Mucosa of descending colon (tissue), 3 donors: ENCODE results near the gene SNTA1. TPM values are rescaled to one million over a fixed set of nuclear protein-coding genes. Genes with fewer than 3 reads are reported as not detected.

ENCODE experiments used
- ATAC-seq: fragments of 200-7000 bp; cut with Tn5 transposase; one replicate; pipeline ENCODE4 v1.9.1; 2020; ENCODE audit warnings: mild to moderate bottlenecking, moderate library complexity
- DNase-seq, 3 donors: peaks; one replicate each; pipeline ENCODE4 v3.0.0-alpha.2; 2020
- H3K36me3 ChIP-seq: fragments of 200-600 bp; one replicate; pipeline ENCODE4 v1.8.0; 2021; ENCODE audit warnings: low read depth, mild to moderate bottlenecking
- H3K4me1 ChIP-seq: fragments of 200-600 bp; one replicate; pipeline ENCODE4 v1.8.0; 2021; ENCODE audit warnings: low read depth, mild to moderate bottlenecking
- H3K4me3 ChIP-seq: fragments of 200-600 bp; one replicate; pipeline ENCODE4 v1.8.0; 2021; ENCODE audit warnings: mild to moderate bottlenecking
- H3K9me3 ChIP-seq: fragments of 200-600 bp; one replicate; pipeline ENCODE4 v1.8.0; 2021; ENCODE audit warnings: mild to moderate bottlenecking
- CTCF ChIP-seq: fragments of 200-600 bp; IDR thresholded peaks from one replicate; pipeline ENCODE4 v1.8.0; 2022; ENCODE audit warnings: antibody characterized with exemption, mild to moderate bottlenecking
- intact Hi-C, 2 donors: fragments of 100-400 bp; cut with DNase I in 1 of 2; cut with micrococcal nuclease in 1 of 2; formaldehyde crosslinking; loops; one replicate each; pipeline versions ENCODE4 v1.11.0 to v1.11.1; 2022; cut with DNase I, micrococcal nuclease
- total RNA-seq, 3 donors: library from RNA; stranded (reverse); fragmentation: NEBNext Ultra II Directional in 2 of 3; extraction: Animal tissue kit (Norgen Biotek cat#: 25700) in 2 of 3; gene quantifications; one replicate each; pipeline versions ENCODE4 v1.2.1 to v1.2.4, GENCODE V29; 2021 to 2023
- donor health status: DM: no; HTN: no; CAD: no; lungs with moderate emphysema.
- donor health status: DM: no; HTN: no; CAD: no.
- donor health status: DM: no; HTN: yes; CAD: no.

The SNTA1 gene
- total RNA-seq, 3 donors from 2014 or later, result 2.3 to 17.2 (median 5.0) TPM

- Histone ChIP-seq H3K4me3 (no peak overlapping the region), H3K36me3 (no peaks in the 10 kb centered on the region), H3K4me1 (no peaks in the 10 kb centered on the region), H3K9me3 (no peaks in the 10 kb centered on the region)
- DNase-seq, result peak in 1 of 3 donors; percentile 41
- peak; percentile 61 for ATAC-seq
- intact Hi-C loops, result no loop called here
- TF ChIP-seq CTCF, result no peak
These were observed 20.3 kb downstream of the SNTA1 start for GRCh38 chr20:33423141-33423834.

GRCh38 chr20:33419140-33419974 lies 24.2 kb downstream of the SNTA1 start:
- intact Hi-C loops, result no loop called here
- DNase-seq (no peak), ATAC-seq (no peak)
- TF ChIP-seq CTCF, result no peak
- Histone ChIP-seq H3K36me3 (no peaks in the 10 kb centered on the region), H3K9me3 (no peaks in the 10 kb centered on the region), H3K4me3 (no peak overlapping the region), H3K4me1 (no peaks in the 10 kb centered on the region)

GRCh38 chr20:33418033-33418432 lies 25.5 kb downstream of the SNTA1 start:
- ATAC-seq (no peak), DNase-seq (no peak)
- TF ChIP-seq CTCF, result no peak
- intact Hi-C loops, result no loop called here
- H3K4me3 ChIP-seq, result no peak overlapping the region
- no peaks in the 10 kb centered on the region for H3K4me1 ChIP-seq
- H3K9me3 ChIP-seq, result no peaks in the 10 kb centered on the region
- H3K36me3 ChIP-seq, result no peaks in the 10 kb centered on the region

GRCh38 chr20:33415948-33416347 lies 27.6 kb downstream of the SNTA1 start:
- H3K36me3 ChIP-seq, result no peaks in the 10 kb centered on the region
- peak; percentile 59 for ATAC-seq
- DNase-seq, result peak in 1 of 3 donors; percentile 37
- no peaks in the 10 kb centered on the region for H3K9me3 ChIP-seq
- no peaks in the 10 kb centered on the region for H3K4me1 ChIP-seq
- intact Hi-C loops, result no loop called here
- TF ChIP-seq CTCF, result no peak
- H3K4me3 ChIP-seq, result no peak overlapping the region

GRCh38 chr20:33412484-33412838 lies 31.1 kb downstream of the SNTA1 start:
- Histone ChIP-seq H3K4me1 (no peaks in the 10 kb centered on the region), H3K36me3 (no peaks in the 10 kb centered on the region), H3K9me3 (no peaks in the 10 kb centered on the region), H3K4me3 (no peak overlapping the region)
- no peak for TF ChIP-seq CTCF
- intact Hi-C loops, result no loop called here
- DNase-seq (no peak), ATAC-seq (no peak)
